B cell (primary cell): ENCODE data around the gene GARS1. TPM values are rescaled to one million over a fixed set of nuclear protein-coding genes. Genes with fewer than 3 reads are reported as not detected.

Experiments used
- ATAC-seq: fragments of 200-7000 bp; cut with Tn5 transposase; one replicate; pipeline ENCODE4 v1.10.0; 2021; ENCODE audit warnings: low read depth, mild to moderate bottlenecking, moderate number of reproducible peaks, moderate library complexity
- CTCF ChIA-PET: fragments of 350-600 bp; sonication (Branson Sonifier 250); formaldehyde crosslinking; loops from one replicate; lab custom pipeline; 2021; ENCODE audit warnings: antibody characterized with exemption, inconsistent platforms; lab: Charles Lee
- POLR2A ChIA-PET: fragments of 350-600 bp; sonication (Branson Sonifier 250); formaldehyde crosslinking; loops from one replicate; lab custom pipeline; 2021; ENCODE audit warnings: antibody characterized with exemption; lab: Charles Lee
- DNase-seq: peaks from one replicate; pipeline ENCODE4 v3.0.0; 2013
- H2AFZ ChIP-seq: 2 replicates; pipeline ENCODE4 v1.6.1; 2012; ENCODE audit warnings: mild to moderate bottlenecking, low read depth, low read length; ENCODE audit not compliant: insufficient read depth, poor library complexity, severe bottlenecking
- H3K27ac ChIP-seq, 2 donors: 1 replicate in 1 of 2; 2 replicates in 1 of 2; pipeline ENCODE4 v1.5.1; 2012 to 2013; ENCODE audit warnings: low read length in 2 of 2, mild to moderate bottlenecking in 2 of 2, moderate library complexity in 1 of 2
- H3K27me3 ChIP-seq, 4 experiments: fragments of 200-600 bp in 1 of 4; sonication (generic) in 1 of 4; replicated peaks in 1 of 4; 1 replicate in 2 of 4; 2 replicates in 2 of 4; pipeline versions ENCODE4 v1.6.1 to v1.7.0; 2013 to 2016; ENCODE audit warnings: low read length in 3 of 4, mild to moderate bottlenecking in 2 of 4, mixed read lengths in 1 of 4, moderate library complexity in 1 of 4; ENCODE audit not compliant: insufficient read depth in 4 of 4, control insufficient read depth in 3 of 4; ENCODE audit errors: control extremely low read depth in 1 of 4
- H3K36me3 ChIP-seq, 2 experiments: replicated peaks in 1 of 2; 1 replicate in 1 of 2; 2 replicates in 1 of 2; pipeline versions ENCODE4 v1.6.1 to v1.7.1; 2013; ENCODE audit warnings: low read length in 1 of 2; ENCODE audit not compliant: insufficient read depth in 2 of 2, control insufficient read depth in 1 of 2; ENCODE audit errors: control extremely low read depth in 1 of 2, extremely low read depth in 1 of 2
- H3K4me1 ChIP-seq, 2 donors: fragments of 200-600 bp in 1 of 2; sonication (generic) in 1 of 2; 1 replicate in 1 of 2; 2 replicates in 1 of 2; pipeline versions ENCODE4 v1.5.1 to v1.6.1; 2013 to 2017; ENCODE audit warnings: low read length in 2 of 2; ENCODE audit not compliant: control insufficient read depth in 2 of 2, insufficient read depth in 2 of 2
- H3K4me2 ChIP-seq: replicated peaks from 2 replicates; pipeline ENCODE3; 2012; ENCODE audit warnings: mild to moderate bottlenecking, low read depth, low read length; ENCODE audit not compliant: poor library complexity, severe bottlenecking
- H3K4me3 ChIP-seq, 5 experiments: fragments of 200-600 bp in 1 of 5; sonication (generic) in 1 of 5; 1 replicate in 3 of 5; 2 replicates in 2 of 5; pipeline versions ENCODE4 v1.5.1 to v1.7.0; 2011 to 2016; ENCODE audit warnings: low read length in 4 of 5, mild to moderate bottlenecking in 4 of 5, low read depth in 2 of 5, control low read depth in 1 of 5, moderate library complexity in 1 of 5; ENCODE audit not compliant: insufficient read depth in 1 of 5; ENCODE audit errors: control extremely low read depth in 1 of 5, extremely low read depth in 1 of 5
- H3K79me2 ChIP-seq: fragments of 200-600 bp; sonication (generic); one replicate; pipeline ENCODE4 v1.6.0; 2016; ENCODE audit warnings: low read length; ENCODE audit not compliant: control insufficient read depth, insufficient read depth
- H3K9ac ChIP-seq: fragments of 200-600 bp; sonication (generic); 2 replicates; pipeline ENCODE4 v1.6.1; 2017; ENCODE audit warnings: mild to moderate bottlenecking, low read length, moderate library complexity
- H3K9me3 ChIP-seq, 3 donors: one replicate each; pipeline versions ENCODE4 v1.6.1 to v1.7.1; 2013; ENCODE audit warnings: low read length in 2 of 3; ENCODE audit not compliant: control insufficient read depth in 2 of 3, insufficient read depth in 1 of 3; ENCODE audit errors: control extremely low read depth in 1 of 3
- H4K20me1 ChIP-seq: 2 replicates; pipeline ENCODE4 v1.6.0; 2012; ENCODE audit warnings: mild to moderate bottlenecking, low read length; ENCODE audit not compliant: insufficient read depth, control insufficient read depth, poor library complexity, severe bottlenecking
- H3K27ac Mint-ChIP-seq: one replicate; pipeline ENCODE4 v1.8.0; 2021; ENCODE audit warnings: mixed read lengths
- H3K27me3 Mint-ChIP-seq: one replicate; pipeline ENCODE4 v1.8.0; 2021; ENCODE audit warnings: mixed read lengths
- H3K4me1 Mint-ChIP-seq: one replicate; pipeline ENCODE4 v1.8.0; 2021; ENCODE audit warnings: mixed read lengths
- H3K4me3 Mint-ChIP-seq: one replicate; pipeline ENCODE4 v1.8.0; 2021; ENCODE audit warnings: mixed read lengths
- H3K9me3 Mint-ChIP-seq: one replicate; pipeline ENCODE4 v1.8.0; 2022; ENCODE audit warnings: mixed read lengths; ENCODE audit not compliant: insufficient read depth
- EZH2 ChIP-seq: IDR thresholded peaks from 2 replicates; pipeline ENCODE4 v1.6.1; 2012; ENCODE audit warnings: borderline replicate concordance, low read depth, mild to moderate bottlenecking, moderate library complexity, low read length; ENCODE audit not compliant: insufficient read depth, poor library complexity, severe bottlenecking
- WGBS: methylation state at CpG from one replicate; pipeline ENCODE4 v1.1.5; 2013; ENCODE audit warnings: missing lambda C conversion rate; ENCODE audit not compliant: insufficient coverage; 5-methylcytosine and 5-hydroxymethylcytosine counted together
- intact Hi-C: fragments of 100-400 bp; cut with micrococcal nuclease; formaldehyde crosslinking; loops from one replicate; pipeline ENCODE4 v1.10.0; 2022
- polyA plus RNA-seq: library from polyadenylated mRNA; depleted of rRNA; stranded (reverse); fragments of >200 nt; gene quantifications from 2 replicates; pipeline ENCODE4 v1.2.3, GENCODE V29; 2012
- total RNA-seq, 2 donors: library from RNA; stranded (reverse); fragments of 120-200 nt in 1 of 2; gene quantifications; 1 replicate in 1 of 2; 2 replicates in 1 of 2; pipeline versions ENCODE4 v1.2.3 to v1.2.4, GENCODE V29; 2013 to 2022
- TF ChIP-seq, protein P1 (sequence below): fragments of 200-600 bp; IDR thresholded peaks from one replicate; pipeline ENCODE4 v1.8.0; 2022; ENCODE audit warnings: antibody characterized with exemption, mild to moderate bottlenecking

GARS1 gene
- total and polyA plus RNA-seq, 2 donors (not counting 1 experiment from before 2014, with no cell fraction given) = 54.9 to 61.7 TPM

DNA sequence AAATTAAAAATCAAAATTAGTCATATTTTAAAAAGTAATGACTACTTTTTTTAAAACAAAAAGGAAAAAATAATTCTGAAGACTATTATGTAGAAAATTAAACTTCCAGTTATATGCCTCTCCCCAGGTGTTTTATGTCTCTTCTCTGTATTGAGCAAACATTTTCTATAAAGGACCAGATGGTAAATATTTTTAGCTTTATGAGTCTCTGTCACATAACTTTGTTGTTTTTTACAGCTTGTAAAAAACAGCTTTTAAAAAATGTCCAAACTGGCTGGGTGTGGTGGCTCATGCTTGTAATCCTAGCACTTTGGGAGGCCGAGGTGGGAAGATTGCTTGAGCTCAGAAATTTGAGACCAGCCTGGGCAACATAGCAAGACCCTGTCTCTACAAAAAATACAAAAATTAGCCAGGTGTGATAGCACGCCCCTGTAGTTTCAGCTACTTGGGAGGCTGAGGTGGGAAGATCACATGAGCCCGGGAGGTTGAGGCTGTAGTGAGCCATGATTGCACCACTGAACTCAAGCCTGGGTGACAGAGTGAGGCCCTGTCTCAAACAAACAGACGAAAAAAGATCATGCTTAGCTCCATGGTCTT, 23.5 kb downstream of the GARS1 start:
- Histone ChIP-seq H3K27ac (no peak overlapping the region), H4K20me1 (no peaks in the 10 kb centered on the region), H3K4me2 (no peak overlapping the region), H3K27me3 (no peaks in the 10 kb centered on the region), H3K4me1 (no peaks in the 10 kb centered on the region), H3K36me3 (peaks cover 24 to 72% of the 10 kb centered on the region in 2 experiments), H3K9ac (no peak overlapping the region), H3K4me3 (no peak overlapping the region), H3K79me2 (no peaks in the 10 kb centered on the region), H3K9me3 (no peaks in the 10 kb centered on the region), H2AFZ (no peak overlapping the region)
- ChIA-PET CTCF (interaction anchor here (0.6 to 1.3 kb wide), 2 partner anchors 123 to 1695 kb away, joined by 3 read pairs; no protein-coding TSS in a partner anchor), POLR2A (no interaction called here)
- no peak overlapping the region for H3K4me3 Mint-ChIP-seq
- TF ChIP-seq, protein P1, sequence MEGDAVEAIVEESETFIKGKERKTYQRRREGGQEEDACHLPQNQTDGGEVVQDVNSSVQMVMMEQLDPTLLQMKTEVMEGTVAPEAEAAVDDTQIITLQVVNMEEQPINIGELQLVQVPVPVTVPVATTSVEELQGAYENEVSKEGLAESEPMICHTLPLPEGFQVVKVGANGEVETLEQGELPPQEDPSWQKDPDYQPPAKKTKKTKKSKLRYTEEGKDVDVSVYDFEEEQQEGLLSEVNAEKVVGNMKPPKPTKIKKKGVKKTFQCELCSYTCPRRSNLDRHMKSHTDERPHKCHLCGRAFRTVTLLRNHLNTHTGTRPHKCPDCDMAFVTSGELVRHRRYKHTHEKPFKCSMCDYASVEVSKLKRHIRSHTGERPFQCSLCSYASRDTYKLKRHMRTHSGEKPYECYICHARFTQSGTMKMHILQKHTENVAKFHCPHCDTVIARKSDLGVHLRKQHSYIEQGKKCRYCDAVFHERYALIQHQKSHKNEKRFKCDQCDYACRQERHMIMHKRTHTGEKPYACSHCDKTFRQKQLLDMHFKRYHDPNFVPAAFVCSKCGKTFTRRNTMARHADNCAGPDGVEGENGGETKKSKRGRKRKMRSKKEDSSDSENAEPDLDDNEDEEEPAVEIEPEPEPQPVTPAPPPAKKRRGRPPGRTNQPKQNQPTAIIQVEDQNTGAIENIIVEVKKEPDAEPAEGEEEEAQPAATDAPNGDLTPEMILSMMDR = no peak
- no peak for TF ChIP-seq EZH2
- ATAC-seq (no peak), DNase-seq (no peak)
- no peaks in the 10 kb centered on the region for H3K27me3 Mint-ChIP-seq
- H3K4me1 Mint-ChIP-seq = no peaks in the 10 kb centered on the region
- intact Hi-C loops = no loop called here
- 100% methylated on average over 2 of the region's 4 CpGs for WGBS
- no peak overlapping the region for H3K27ac Mint-ChIP-seq
- H3K9me3 Mint-ChIP-seq = no peaks in the 10 kb centered on the region

DNA sequence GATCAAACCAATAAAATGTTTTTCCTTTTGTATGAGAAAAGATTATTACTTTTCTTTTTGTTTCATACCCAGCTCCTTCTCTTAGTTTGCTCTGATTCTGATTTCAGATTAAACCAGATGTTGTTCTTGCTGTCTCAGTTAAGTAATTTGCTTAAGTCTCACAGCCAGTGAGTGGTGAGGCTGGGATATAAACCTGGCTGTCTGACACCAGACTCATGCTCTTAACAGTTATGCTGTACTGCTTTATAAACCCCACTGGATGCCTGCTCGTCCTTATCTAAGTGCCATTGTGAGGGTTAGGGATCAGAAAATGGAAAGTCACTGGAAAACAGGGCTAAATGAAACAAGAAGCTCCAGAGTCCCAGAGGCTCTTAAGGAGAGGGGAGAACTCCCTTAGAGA, 24.3 kb downstream of the GARS1 start:
- Histone ChIP-seq H3K27me3 (no peaks in the 10 kb centered on the region), H4K20me1 (no peaks in the 10 kb centered on the region), H3K4me1 (no peaks in the 10 kb centered on the region), H3K9me3 (no peaks in the 10 kb centered on the region), H3K36me3 (peaks cover 24 to 74% of the 10 kb centered on the region in 2 experiments), H3K4me2 (no peak overlapping the region), H3K9ac (no peak overlapping the region), H3K4me3 (no peak overlapping the region), H3K27ac (no peak overlapping the region), H3K79me2 (no peaks in the 10 kb centered on the region), H2AFZ (no peak overlapping the region)
- intact Hi-C loops = no loop called here
- TF ChIP-seq, protein P1 = no peak
- TF ChIP-seq EZH2 = no peak
- ChIA-PET CTCF (interaction anchor here (1.3 kb wide), 1 partner anchor 122 kb away, joined by 3 read pairs; no protein-coding TSS in a partner anchor), POLR2A (no interaction called here)
- Mint-ChIP-seq H3K9me3 (no peaks in the 10 kb centered on the region), H3K27me3 (no peaks in the 10 kb centered on the region), H3K4me1 (no peaks in the 10 kb centered on the region), H3K27ac (no peak overlapping the region), H3K4me3 (no peak overlapping the region)
- no peak for DNase-seq
- no peak for ATAC-seq
- WGBS = 100% methylated on average over 1 of the region's 1 CpG
